Measurements from ENCODE around the gene ZNF574.
A peak's percentile ranks its signal among the peaks of the same experiment; 100 is the strongest.

Gene ZNF574

GRCh38 chr19:42129399-42130253 lies 53.7 kb downstream of the ZNF574 start:
- DNase-seq = peak; percentile 59

GRCh38 chr19:42130254-42130573 lies 54.2 kb downstream of the ZNF574 start:
- no peak for DNase-seq
